Fibroblast of lung (primary cell): ENCODE results near the gene MLPH. TPM values are rescaled to one million over a fixed set of nuclear protein-coding genes. Genes with fewer than 3 reads are reported as not detected.

Experiments used
- DNase-seq, 2 donors: peaks; one replicate each; pipeline versions ENCODE4 v3.0.0 to v3.0.0-alpha.2; 2010; ENCODE audit warnings: low read depth in 2 of 2
- H2AFZ ChIP-seq: 2 replicates; pipeline ENCODE4 v1.5.1; 2012; ENCODE audit warnings: low read length, control low read depth, inconsistent platforms
- H3K27ac ChIP-seq: 2 replicates; pipeline ENCODE4 v1.5.1; 2011; ENCODE audit warnings: low read length, control low read depth; ENCODE audit not compliant: insufficient read depth
- H3K27me3 ChIP-seq: 2 replicates; pipeline ENCODE4 v1.5.1; 2011; ENCODE audit warnings: mild to moderate bottlenecking, low read length; ENCODE audit not compliant: control insufficient read depth, insufficient read depth
- H3K36me3 ChIP-seq: 2 replicates; pipeline ENCODE4 v1.5.1; 2011; ENCODE audit warnings: low read length; ENCODE audit not compliant: control insufficient read depth, insufficient read depth
- H3K4me1 ChIP-seq: 2 replicates; pipeline ENCODE4 v1.5.1; 2011; ENCODE audit warnings: low read length; ENCODE audit not compliant: control insufficient read depth, insufficient read depth; ENCODE audit errors: extremely low read depth
- H3K4me2 ChIP-seq: 2 replicates; pipeline ENCODE4 v1.5.1; 2011; ENCODE audit warnings: low read length, control low read depth; ENCODE audit not compliant: insufficient read depth; ENCODE audit errors: extremely low read depth
- H3K4me3 ChIP-seq, 4 experiments: fragments of 200-600 bp in 1 of 4; sonication (generic) in 1 of 4; replicated peaks in 1 of 4; 2 replicates each; pipeline ENCODE4 v1.5.1; 2011 to 2016; ENCODE audit warnings: low read length in 4 of 4, low read depth in 3 of 4, mild to moderate bottlenecking in 3 of 4, control low read depth in 2 of 4, inconsistent platforms in 1 of 4, mixed read lengths in 1 of 4; ENCODE audit not compliant: insufficient read depth in 1 of 4; ENCODE audit errors: control extremely low read depth in 1 of 4
- H3K79me2 ChIP-seq: 2 replicates; pipeline ENCODE4 v1.5.1; 2012; ENCODE audit warnings: mild to moderate bottlenecking, low read length, inconsistent platforms; ENCODE audit not compliant: control insufficient read depth, insufficient read depth
- H3K9ac ChIP-seq: 2 replicates; pipeline ENCODE4 v1.5.1; 2011; ENCODE audit warnings: mild to moderate bottlenecking, low read length, control low read depth; ENCODE audit not compliant: insufficient read depth
- H3K9me3 ChIP-seq: 2 replicates; pipeline ENCODE4 v1.5.1; 2012; ENCODE audit warnings: low read depth, low read length; ENCODE audit not compliant: control insufficient read depth, insufficient read depth
- H4K20me1 ChIP-seq: 2 replicates; pipeline ENCODE4 v1.5.1; 2011; ENCODE audit warnings: low read length; ENCODE audit not compliant: control insufficient read depth, insufficient read depth; ENCODE audit errors: extremely low read depth
- EZH2 ChIP-seq: IDR thresholded peaks from 2 replicates; pipeline ENCODE4 v1.5.1; 2012; ENCODE audit warnings: low read length, control low read depth, mild to moderate bottlenecking; ENCODE audit errors: missing control alignments
- polyA plus RNA-seq, 2 donors: library from polyadenylated mRNA; depleted of rRNA in 1 of 2; stranded (reverse) in 1 of 2; unstranded in 1 of 2; fragments of >200 nt; gene quantifications; 2 replicates each; pipeline ENCODE4 v1.2.1, GENCODE V29; 2011 to 2012; ENCODE audit warnings: missing spikeins in 1 of 2
- total RNA-seq: library from RNA; depleted of rRNA; stranded (reverse); fragments of >200 nt; gene quantifications from 2 replicates; pipeline ENCODE4 v1.2.1, GENCODE V29; 2014
- TF ChIP-seq, protein P1 (sequence below), 2 donors: IDR thresholded peaks in 1 of 2; conservative IDR thresholded peaks in 1 of 2; 1 replicate in 1 of 2; 2 replicates in 1 of 2; pipeline ENCODE4 v1.5.1; 2011 to 2012; ENCODE audit warnings: low read length in 2 of 2, control low read depth in 1 of 2, inconsistent platforms in 1 of 2, low read depth in 1 of 2, mild to moderate bottlenecking in 1 of 2

MLPH gene
- total and polyA plus RNA-seq, 2 donors (not counting 1 experiment from before 2014, with no cell fraction given): 3.1 to 10.7 TPM

GRCh38 chr2:237455764-237456163 lies 31.3 kb upstream of the MLPH start:
- Histone ChIP-seq H3K4me3 (no peak overlapping the region), H3K9ac (no peak overlapping the region), H3K79me2 (no peaks in the 10 kb centered on the region), H4K20me1 (no peaks in the 10 kb centered on the region), H2AFZ (no peak overlapping the region), H3K27ac (peak overlapping the region; percentile 63), H3K9me3 (no peaks in the 10 kb centered on the region), H3K36me3 (no peaks in the 10 kb centered on the region), H3K4me1 (peaks cover 47% of the 10 kb centered on the region), H3K27me3 (no peaks in the 10 kb centered on the region), H3K4me2 (no peak overlapping the region)
- no peak for TF ChIP-seq EZH2
- TF ChIP-seq, protein P1, sequence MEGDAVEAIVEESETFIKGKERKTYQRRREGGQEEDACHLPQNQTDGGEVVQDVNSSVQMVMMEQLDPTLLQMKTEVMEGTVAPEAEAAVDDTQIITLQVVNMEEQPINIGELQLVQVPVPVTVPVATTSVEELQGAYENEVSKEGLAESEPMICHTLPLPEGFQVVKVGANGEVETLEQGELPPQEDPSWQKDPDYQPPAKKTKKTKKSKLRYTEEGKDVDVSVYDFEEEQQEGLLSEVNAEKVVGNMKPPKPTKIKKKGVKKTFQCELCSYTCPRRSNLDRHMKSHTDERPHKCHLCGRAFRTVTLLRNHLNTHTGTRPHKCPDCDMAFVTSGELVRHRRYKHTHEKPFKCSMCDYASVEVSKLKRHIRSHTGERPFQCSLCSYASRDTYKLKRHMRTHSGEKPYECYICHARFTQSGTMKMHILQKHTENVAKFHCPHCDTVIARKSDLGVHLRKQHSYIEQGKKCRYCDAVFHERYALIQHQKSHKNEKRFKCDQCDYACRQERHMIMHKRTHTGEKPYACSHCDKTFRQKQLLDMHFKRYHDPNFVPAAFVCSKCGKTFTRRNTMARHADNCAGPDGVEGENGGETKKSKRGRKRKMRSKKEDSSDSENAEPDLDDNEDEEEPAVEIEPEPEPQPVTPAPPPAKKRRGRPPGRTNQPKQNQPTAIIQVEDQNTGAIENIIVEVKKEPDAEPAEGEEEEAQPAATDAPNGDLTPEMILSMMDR (conservative IDR thresholded peaks at IDR 0.05 in 1 of 2, IDR thresholded peaks at IDR 0.05 in 1 of 2; ENCODE audit: low read depth in 1 of 2, low read length in 2 of 2): no peak
- no peak for DNase-seq

- Histone ChIP-seq H3K27ac (peak overlapping the region; percentile 63), H3K4me2 (peak overlapping the region; percentile 46), H3K9ac (no peak overlapping the region), H2AFZ (no peak overlapping the region), H3K79me2 (no peaks in the 10 kb centered on the region), H4K20me1 (no peaks in the 10 kb centered on the region), H3K9me3 (no peaks in the 10 kb centered on the region), H3K4me3 (no peak overlapping the region), H3K36me3 (no peaks in the 10 kb centered on the region), H3K27me3 (no peaks in the 10 kb centered on the region), H3K4me1 (peaks cover 43% of the 10 kb centered on the region)
- TF ChIP-seq, protein P1 (conservative IDR thresholded peaks at IDR 0.05 in 1 of 2, IDR thresholded peaks at IDR 0.05 in 1 of 2; ENCODE audit: low read depth in 1 of 2, low read length in 2 of 2): no peak
- TF ChIP-seq EZH2: no peak
- DNase-seq: peak; percentile 91 to 96
These were observed 30.7 kb upstream of the MLPH start for GRCh38 chr2:237456200-237456843.

DNA sequence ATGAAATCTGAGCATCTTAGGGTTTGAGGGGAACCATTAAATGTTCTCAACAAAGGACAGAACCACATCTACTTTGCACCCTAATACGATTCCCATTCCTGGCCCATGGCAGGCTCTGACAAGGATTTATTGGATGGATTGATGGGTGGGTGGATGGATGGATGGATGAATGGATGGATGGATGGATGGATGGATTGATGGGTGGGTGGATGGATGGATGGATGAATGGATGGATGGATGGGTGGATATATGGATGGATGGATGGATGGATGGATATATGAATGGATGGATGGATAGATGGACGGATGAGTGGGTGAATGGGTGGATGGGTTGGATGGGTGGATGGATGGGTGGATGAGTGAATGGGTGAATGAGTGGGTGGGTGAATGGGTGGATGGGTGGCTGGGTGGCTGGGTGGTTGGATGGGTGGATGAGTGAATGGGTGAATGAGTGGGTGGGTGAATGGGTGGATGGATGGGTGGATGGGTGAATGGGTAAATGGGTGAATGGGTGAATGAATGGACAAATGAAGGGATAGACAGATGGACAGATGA lies 29.6 kb upstream of the MLPH start:
- TF ChIP-seq, protein P1 (conservative IDR thresholded peaks at IDR 0.05 in 1 of 2, IDR thresholded peaks at IDR 0.05 in 1 of 2; ENCODE audit: low read depth in 1 of 2, low read length in 2 of 2): no peak
- Histone ChIP-seq H3K27me3 (no peaks in the 10 kb centered on the region), H3K9ac (no peak overlapping the region), H3K4me3 (no peak overlapping the region), H3K79me2 (no peaks in the 10 kb centered on the region), H3K27ac (no peak overlapping the region), H3K36me3 (no peaks in the 10 kb centered on the region), H3K9me3 (no peaks in the 10 kb centered on the region), H3K4me1 (peaks cover 32% of the 10 kb centered on the region), H4K20me1 (no peaks in the 10 kb centered on the region), H2AFZ (no peak overlapping the region), H3K4me2 (no peak overlapping the region)
- DNase-seq: no peak
